Kidney epithelial cell (primary cell): ENCODE measurements around the gene NBEAL1. TPM values are rescaled to one million over a fixed set of nuclear protein-coding genes. Genes with fewer than 3 reads are reported as not detected.
A peak's percentile ranks its signal among the peaks of the same experiment; 100 is the strongest.
"Not testable (repeated sequence)": the region's sequence is repeated elsewhere in the genome, so short reads cannot be mapped to it uniquely, and the experiment has no call there.

Source experiments
- DNase-seq: peaks from one replicate; pipeline ENCODE4 v3.0.0-alpha.2; 2010; ENCODE audit warnings: low read depth
- H3K27me3 ChIP-seq: 2 replicates; pipeline ENCODE4 v1.6.0; 2011; ENCODE audit warnings: low read length; ENCODE audit not compliant: control insufficient read depth, insufficient read depth
- H3K36me3 ChIP-seq: 2 replicates; pipeline ENCODE4 v1.5.1; 2011; ENCODE audit warnings: low read length; ENCODE audit not compliant: control insufficient read depth, insufficient read depth
- H3K4me3 ChIP-seq: 2 replicates; pipeline ENCODE4 v1.5.1; 2011; ENCODE audit warnings: low read depth, mild to moderate bottlenecking, control low read depth, low read length
- total RNA-seq: library from RNA; depleted of rRNA; stranded (reverse); fragments of >200 nt; gene quantifications from 2 replicates; pipeline ENCODE4 v1.2.3, GENCODE V29; 2015
- TF ChIP-seq, protein P1 (sequence below): IDR thresholded peaks from 2 replicates; pipeline ENCODE4 v1.5.1; 2011; ENCODE audit warnings: mild to moderate bottlenecking, moderate library complexity, low read length, control low read depth, inconsistent platforms; ENCODE audit not compliant: insufficient read depth, poor library complexity, severe bottlenecking

The NBEAL1 gene
- total RNA-seq, 1 donor from 2014 or later = 16.0 TPM

DNA sequence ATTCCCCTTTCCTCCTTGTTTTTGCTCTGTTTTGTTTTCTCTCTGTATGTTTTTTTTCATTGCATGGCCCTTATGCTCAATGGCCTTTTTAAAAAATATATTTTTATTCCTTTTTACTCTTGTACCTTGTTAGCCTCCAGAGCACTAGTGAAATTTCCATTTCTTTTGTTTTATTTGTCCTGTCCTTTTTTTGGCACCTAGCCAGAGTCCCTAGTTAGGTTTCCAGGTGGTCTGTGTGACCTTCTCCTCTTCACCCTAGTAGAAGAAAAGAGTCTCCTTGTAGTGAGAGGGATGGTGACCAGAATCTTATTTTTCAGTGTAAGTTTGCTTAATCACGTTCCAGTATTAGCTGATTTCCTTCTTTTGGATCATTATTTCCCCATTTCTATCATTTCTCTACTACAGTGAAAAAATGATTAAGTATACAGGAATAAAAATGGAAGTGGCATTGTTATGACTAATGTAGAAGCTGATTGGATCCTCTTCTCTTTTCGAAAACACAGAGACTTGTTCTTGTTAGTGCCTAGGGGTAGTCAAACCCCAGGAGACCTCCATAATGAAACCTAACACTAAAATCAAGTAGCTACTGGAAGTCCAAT, 65.9 kb downstream of the NBEAL1 start:
- TF ChIP-seq, protein P1, sequence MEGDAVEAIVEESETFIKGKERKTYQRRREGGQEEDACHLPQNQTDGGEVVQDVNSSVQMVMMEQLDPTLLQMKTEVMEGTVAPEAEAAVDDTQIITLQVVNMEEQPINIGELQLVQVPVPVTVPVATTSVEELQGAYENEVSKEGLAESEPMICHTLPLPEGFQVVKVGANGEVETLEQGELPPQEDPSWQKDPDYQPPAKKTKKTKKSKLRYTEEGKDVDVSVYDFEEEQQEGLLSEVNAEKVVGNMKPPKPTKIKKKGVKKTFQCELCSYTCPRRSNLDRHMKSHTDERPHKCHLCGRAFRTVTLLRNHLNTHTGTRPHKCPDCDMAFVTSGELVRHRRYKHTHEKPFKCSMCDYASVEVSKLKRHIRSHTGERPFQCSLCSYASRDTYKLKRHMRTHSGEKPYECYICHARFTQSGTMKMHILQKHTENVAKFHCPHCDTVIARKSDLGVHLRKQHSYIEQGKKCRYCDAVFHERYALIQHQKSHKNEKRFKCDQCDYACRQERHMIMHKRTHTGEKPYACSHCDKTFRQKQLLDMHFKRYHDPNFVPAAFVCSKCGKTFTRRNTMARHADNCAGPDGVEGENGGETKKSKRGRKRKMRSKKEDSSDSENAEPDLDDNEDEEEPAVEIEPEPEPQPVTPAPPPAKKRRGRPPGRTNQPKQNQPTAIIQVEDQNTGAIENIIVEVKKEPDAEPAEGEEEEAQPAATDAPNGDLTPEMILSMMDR = no peak
- no peak for DNase-seq
- Histone ChIP-seq H3K36me3 (no peaks in the 10 kb centered on the region), H3K27me3 (no peaks in the 10 kb centered on the region), H3K4me3 (no peak overlapping the region)

DNA sequence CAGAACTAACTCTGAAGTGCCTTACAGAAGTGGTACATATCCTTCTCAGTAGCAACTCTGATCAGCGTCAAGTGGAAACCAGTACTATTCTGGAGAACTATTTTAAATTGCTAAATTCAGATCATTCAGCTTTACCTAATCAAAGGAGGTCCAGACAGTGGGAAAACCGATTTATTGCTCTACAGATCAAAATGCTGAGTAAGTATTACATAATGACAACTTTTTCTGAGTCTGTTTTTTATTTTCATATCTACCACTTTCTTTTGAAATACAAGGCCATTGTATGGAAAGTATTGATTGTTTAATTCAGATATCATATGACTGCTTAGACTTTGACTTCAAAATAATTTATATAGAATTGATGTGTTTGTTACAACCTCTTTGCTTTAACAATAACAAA, 68.7 kb downstream of the NBEAL1 start:
- DNase-seq = no peak
- TF ChIP-seq, protein P1 = no peak
- Histone ChIP-seq H3K36me3 (no peaks in the 10 kb centered on the region), H3K27me3 (no peaks in the 10 kb centered on the region), H3K4me3 (no peak overlapping the region)

DNA sequence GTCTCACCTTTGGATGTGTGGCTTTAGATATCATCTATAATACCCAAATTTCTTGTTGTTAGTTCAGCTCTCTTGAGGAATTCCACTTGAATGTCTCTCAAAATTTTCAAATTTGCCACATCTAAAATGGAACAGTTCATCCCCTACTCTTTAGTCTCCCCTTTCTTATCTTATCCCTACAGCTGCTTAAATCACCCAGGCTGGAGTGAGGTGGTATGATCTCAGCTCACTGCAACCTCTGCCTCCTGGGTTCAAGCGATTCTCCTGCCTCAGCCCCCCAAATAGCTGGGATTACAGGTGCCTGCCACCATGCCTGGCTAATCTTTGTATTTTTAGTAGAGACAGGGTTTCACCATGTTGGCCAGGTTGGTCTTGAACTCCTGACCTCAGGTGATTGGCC, 71.7 kb downstream of the NBEAL1 start:
- not testable (repeated sequence) for H3K27me3 ChIP-seq, H3K36me3 ChIP-seq, H3K4me3 ChIP-seq, DNase-seq

DNA sequence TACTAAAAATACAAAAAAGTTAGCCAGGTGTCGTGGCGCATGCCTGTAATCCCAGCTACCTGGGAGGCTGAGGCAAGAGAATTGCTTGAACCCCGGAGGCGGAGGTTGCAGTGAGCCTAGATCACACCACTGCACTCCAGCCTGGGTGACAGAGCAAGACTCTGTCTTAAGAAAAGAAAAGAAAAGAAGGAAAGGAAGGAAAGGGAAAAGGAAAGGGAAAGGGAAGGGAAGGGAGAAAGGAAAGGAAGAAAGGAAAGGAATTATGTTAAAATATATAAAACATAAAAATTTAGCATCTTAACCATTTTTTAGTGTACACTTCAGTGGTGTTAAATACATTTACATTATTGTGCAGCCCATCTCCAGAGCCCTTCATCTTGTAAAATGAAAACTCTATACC, 76.0 kb downstream of the NBEAL1 start:
- DNase-seq, H3K36me3 ChIP-seq, H3K4me3 ChIP-seq, H3K27me3 ChIP-seq: not testable (repeated sequence)

DNA sequence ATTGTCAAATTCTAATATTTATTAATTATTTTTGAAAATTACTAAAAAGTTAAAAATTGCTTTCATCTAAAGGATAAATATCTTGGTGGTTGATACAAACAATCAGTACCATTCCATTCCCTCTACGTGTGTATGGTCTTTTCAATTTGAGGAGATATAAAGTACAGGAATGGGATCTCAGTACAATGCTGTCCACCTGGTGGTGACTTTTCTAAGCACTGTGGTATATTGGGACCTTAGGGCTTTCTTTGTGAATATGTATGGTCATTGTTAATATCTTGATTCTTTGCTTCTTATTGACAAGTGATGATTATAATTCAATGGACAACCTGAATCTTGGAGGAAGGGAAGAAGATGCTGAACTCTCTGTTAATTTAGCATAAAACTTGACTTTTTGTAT, 83.1 kb downstream of the NBEAL1 start:
- no peak for DNase-seq
- H3K36me3 ChIP-seq = no peaks in the 10 kb centered on the region
- no peak overlapping the region for H3K4me3 ChIP-seq
- TF ChIP-seq, protein P1 = peak; percentile 32
- H3K27me3 ChIP-seq = no peaks in the 10 kb centered on the region

DNA sequence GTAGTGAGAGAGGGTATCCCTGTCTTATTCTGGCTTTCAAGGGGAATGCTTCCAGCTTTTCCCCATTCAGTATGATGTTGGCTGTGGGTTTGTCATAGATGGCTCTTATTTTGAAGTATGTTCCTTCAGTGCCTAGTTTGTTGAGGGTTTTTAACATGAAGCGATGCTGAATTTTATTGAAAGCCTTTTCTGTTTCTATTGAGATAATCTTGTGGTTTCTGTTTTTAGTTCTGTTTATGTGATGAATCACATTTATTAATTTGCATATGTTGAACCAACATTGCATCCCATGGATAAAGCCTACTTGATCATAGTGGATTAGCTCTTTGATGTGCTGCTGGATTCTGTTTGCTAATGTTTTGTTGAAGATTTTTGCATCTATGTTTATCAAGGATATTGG, 87.7 kb downstream of the NBEAL1 start:
- not testable (repeated sequence) for H3K36me3 ChIP-seq, H3K4me3 ChIP-seq, H3K27me3 ChIP-seq, DNase-seq

DNA sequence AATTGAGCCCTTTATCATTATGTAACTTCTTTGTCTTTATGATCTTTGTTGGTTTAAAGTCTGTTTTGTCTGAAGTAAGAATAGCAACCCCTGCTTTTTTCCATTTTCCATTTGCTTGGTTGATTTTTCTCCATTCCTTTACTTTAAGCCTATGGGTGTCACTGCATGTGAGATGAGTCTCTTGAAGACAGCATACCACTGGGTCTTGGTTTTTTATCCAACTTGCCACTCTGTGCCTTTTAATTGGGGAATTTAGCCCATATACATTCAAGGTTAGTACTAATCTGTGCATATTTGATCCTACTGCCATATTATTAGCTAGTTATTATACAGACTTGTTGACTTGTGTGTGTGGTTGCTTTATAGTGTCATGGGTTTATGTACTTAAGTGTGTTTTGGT, 89.6 kb downstream of the NBEAL1 start:
- peaks cover 1% of the 10 kb centered on the region for H3K36me3 ChIP-seq
- DNase-seq = no peak
- no peak overlapping the region for H3K4me3 ChIP-seq
- no peaks in the 10 kb centered on the region for H3K27me3 ChIP-seq
- TF ChIP-seq, protein P1 = no peak
